Left renal cortex interstitium (tissue), 4 donors: Measurements from ENCODE around the gene SHQ1. TPM values are rescaled to one million over a fixed set of nuclear protein-coding genes. Genes with fewer than 3 reads are reported as not detected.
"Not testable (repeated sequence)": the region's sequence is repeated elsewhere in the genome, so short reads cannot be mapped to it uniquely, and the experiment has no call there.

Experiments
- DNase-seq, 4 donors: peaks; one replicate each; pipeline ENCODE4 v3.0.0-alpha.2; 2013; ENCODE audit warnings: low read depth in 4 of 4, low spot score in 2 of 4, missing footprints in 1 of 4
- polyA plus RNA-seq, 4 donors: library from polyadenylated mRNA; unstranded; fragments of 120-200 nt; gene quantifications; one replicate each; pipeline ENCODE4 v1.2.1, GENCODE V29; 2013; ENCODE audit not compliant: insufficient read length in 4 of 4

Gene SHQ1
- polyA plus RNA-seq, 4 donors = 20.2 to 23.1 (median 22.7) TPM

- DNase-seq = no peak
Observed at GRCh38 chr3:72803573-72803972, 44.7 kb downstream of the SHQ1 start.

- no peak for DNase-seq
Observed at GRCh38 chr3:72802001-72802400, 46.2 kb downstream of the SHQ1 start.

DNA sequence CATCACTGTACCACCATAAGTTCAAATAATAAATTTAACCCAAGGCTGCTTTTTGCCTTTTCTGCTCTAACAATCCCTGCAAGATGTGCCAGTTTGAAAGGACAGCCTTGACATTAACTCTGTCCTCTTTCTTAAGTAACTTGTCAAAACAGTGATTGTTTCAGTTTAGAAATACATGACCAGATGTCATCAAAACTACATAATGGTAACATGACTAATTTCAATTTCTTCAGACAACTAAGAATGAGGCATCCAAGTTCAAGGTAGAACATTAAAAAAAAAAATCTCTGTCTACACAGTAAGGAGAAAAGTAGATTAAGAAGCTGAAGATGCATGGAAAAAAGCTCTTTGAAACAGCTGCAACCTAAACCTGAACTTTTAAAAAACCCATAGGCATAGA lies 47.4 kb downstream of the SHQ1 start:
- no peak for DNase-seq

- no peak for DNase-seq
Observed at GRCh38 chr3:72798552-72799195, 49.6 kb downstream of the SHQ1 start.

- no peak for DNase-seq
Observed at GRCh38 chr3:72797773-72798543, 50.3 kb downstream of the SHQ1 start.

- DNase-seq = no peak
Observed at GRCh38 chr3:72794079-72794478, 54.2 kb downstream of the SHQ1 start.

DNA sequence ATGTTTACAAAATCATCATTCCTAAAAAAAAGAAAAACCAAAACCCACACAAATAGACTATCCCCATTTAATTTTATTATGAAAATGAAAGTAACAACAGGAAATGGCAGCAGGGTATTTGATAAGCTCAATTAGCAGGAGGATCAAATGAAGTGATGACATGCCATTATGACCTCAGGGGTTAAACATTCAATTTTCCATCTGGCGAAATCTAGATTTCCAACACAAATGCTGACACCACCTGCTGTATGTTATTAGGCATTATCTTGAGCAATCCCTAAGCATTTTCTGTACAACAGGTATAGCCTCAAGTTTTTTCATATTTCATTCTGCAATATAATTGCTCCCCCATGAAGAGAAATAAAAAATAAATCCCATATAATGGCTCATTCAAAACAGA lies 57.1 kb downstream of the SHQ1 start:
- no peak for DNase-seq

DNA sequence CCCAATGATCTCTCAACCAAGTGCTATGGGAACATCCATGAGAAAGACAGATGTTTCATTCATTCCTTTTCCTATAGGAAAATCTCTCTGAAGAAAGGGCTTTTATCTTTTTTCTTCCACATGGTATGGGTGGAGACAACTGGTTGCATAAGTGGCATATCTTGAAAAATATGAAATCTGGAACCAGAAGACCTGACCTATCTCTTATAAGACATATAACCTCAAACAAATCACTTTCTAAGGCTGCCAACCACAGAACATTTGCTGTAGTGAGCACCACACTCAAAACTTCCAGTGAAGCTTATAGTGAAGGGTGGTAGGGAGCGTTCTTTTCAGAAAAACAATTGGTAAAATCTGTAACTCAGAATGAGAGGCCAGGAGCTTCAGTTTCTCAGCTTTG lies 58.5 kb downstream of the SHQ1 start:
- no peak for DNase-seq

- not testable (repeated sequence) for DNase-seq
Observed at GRCh38 chr3:72788232-72788631, 60.0 kb downstream of the SHQ1 start.

DNA sequence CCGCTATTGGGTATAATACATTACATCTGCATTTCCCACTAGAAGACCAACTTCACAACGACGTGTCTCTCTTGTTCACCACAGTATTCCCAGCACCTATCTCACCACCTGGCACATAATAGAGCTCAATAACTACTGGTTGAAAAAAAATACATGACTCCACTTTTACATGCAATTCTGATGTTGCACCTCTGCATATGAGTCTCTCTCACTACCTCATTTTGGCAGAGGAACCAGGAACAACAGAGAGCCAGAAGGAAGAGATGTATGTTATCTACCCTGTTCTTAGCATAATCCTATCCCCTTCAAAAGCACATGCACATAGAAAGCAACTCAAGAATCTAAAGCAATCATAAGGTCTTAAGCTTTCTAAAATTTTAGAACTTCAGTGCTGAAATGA lies 61.6 kb downstream of the SHQ1 start:
- DNase-seq = no peak

- DNase-seq = no peak
Observed at GRCh38 chr3:72784226-72784625, 64.0 kb downstream of the SHQ1 start.

- no peak for DNase-seq
Observed at GRCh38 chr3:72782521-72782920, 65.7 kb downstream of the SHQ1 start.

DNA sequence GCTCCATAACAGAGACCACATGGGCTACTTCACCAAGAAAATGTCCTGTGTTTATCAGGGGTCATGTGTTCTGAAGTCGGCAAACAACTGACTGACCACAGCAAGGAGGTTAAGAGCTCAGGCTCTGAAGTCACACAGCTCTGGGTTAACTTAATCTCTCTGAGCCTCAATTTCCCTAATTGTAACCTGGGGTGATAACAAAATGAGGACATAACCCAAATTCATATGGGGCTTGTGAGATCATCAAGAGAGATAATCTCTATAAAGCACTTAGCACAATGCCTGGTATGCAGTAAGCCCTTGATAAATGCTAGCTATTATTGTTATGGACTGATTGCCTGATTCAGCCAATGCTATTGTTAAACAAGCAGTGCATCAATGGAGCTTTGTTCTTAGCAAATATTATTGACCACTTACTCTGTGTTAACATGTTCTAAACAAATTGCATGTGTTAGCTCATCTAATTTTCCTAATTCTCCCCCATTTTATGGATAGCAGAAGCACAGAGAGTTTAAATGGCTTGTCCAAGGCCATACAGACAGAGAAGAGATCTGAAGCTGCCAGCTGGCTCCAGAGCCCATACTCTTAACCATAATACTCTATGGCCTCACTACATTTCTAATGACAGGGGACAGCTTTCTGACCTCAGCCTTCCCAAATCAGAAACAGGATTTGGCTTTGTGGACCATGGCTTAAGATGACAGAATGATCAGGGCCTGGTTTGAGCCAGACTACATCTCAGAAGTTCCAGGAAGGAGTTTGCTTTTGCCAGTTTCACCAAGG lies 78.3 kb downstream of the SHQ1 start:
- DNase-seq = no peak

DNA sequence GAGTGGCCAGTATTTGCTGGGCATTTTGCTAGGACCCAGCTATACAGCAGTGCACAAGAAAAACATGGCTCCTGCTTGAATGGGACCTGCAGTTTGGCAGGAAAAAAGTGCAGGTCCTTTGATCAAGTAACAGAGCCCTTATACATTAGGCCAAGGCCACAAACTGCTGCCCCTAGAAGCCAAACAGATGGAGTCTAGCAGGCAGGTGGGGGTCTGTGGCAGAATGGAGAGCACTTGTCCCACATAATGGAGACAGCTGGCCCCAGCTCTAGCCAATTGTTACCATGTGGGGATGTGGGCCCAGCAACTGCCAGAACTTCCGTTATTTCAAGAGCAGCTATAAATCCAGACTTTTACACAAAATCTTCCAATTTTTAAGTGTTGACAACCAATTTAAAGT lies 79.3 kb downstream of the SHQ1 start:
- no peak for DNase-seq

- no peak for DNase-seq
Observed at GRCh38 chr3:72768481-72768880, 79.8 kb downstream of the SHQ1 start.

GRCh38 chr3:72768006-72768441 lies 80.2 kb downstream of the SHQ1 start:
- no peak for DNase-seq

- DNase-seq = no peak
Observed at GRCh38 chr3:72766866-72767265, 81.4 kb downstream of the SHQ1 start.

DNA sequence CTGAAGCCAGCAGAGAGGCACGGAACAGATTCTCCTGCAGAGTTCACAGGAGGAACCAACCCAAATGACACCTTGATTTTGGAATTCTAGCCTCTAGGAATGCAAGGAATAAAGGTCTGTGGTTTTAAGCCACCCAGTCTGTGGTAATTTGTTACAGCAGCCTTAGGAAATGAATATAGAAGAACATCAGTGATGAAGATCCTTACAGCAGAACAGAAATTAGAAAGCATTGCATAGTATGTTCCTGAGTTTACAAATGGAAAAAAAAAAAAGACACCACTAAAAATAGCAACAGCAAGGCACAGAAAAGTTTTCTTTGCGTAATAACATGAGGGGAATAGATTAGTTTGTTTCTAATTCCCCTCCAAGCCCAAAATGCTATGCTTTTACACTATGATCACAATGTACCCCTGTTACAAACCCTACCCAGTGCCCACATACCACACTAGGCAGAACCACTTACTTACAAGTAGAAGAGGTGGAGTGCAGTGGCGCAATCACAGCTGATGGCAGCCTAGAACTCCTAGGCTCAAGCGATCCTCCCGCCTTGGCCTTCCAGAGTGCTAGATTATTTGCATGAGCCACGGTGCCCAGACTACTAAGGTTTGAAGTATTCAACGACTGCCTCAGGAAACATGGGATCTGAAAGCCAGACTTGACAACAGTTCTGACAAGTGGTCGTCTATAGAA lies 84.3 kb downstream of the SHQ1 start:
- DNase-seq = no peak

DNA sequence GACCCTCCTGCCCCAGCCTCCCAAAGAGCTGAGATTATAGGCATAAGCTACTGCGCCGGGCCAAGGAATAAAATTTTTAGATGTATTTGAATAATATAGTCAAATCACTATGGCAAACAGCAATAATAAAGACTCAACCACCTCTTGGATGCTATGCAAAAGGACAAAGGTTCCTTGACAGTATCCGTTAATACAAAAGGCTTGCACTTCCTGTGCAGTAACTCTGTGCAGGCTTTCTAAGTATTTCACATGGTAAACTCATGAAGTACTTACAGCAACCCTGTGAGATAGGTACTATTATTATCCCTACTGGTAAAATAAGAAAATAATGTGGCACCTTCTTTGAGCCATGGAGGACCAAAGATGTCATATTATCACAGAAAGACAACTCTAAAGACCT lies 86.8 kb downstream of the SHQ1 start:
- DNase-seq = no peak

DNA sequence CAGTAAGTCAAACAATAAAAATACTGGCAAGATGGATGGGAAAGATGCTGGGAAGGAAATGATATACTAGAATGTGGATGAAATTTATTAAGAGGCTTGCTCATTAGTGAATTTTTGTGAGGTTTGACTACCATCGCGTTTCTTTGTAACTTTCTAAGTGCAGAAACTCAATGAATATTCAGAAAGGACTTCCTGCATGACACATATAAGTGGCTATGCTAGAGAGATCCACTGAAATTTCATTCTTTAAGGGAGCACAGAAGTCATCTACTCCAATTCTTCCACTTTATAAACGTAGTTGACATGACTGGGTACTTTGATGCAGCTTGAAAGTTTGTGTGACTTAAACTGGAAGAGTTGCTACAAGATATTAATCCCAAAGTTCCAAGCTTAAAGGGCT lies 88.0 kb downstream of the SHQ1 start:
- no peak for DNase-seq

DNA sequence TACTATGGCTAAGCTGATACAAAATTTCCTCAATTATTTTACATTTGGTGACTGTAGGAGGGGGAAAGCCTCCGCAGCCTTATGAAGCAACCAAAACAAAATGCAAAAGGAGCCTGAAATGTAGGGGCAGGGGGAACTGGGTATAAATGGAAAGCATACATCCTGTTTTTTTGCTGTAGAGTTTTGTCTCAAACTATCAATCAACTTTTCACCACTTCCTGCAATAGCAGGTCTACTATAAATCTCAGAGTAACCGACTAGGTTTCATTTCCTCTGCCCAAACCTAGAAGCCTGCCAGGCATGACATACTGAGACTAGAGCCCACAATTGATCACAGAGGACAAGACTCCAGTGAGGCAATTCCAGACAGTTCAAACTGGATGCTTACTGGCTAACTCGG lies 91.3 kb downstream of the SHQ1 start:
- no peak for DNase-seq
